Measurements from ENCODE around the gene MESD.

MESD gene

GRCh38 chr15:80991421-80991820 is 1.8 kb upstream of the MESD start:
- no peak for DNase-seq (ENCODE audit: low read depth in 2 of 2)

DNA sequence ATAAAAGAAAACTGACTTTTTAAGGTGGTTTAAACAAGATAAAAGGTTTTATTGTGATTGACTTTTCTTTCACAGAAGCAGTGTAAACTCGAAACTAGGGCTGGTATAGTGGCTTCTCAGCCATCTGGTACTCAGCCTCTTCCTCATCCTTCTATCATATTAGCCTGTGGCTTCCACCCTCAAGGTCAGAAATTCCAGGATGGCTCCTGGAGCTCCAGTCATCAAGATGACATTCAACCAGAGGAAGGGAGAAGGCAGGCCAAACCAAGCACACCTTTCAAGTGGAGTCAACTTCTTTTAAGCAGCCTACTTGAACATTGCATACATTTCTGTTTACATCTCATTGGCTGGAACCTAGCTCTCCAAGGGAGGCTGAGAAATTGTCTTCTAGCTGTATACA is 1.3 kb upstream of the MESD start:
- no peak for DNase-seq (ENCODE audit: low read depth in 2 of 2)

DNA sequence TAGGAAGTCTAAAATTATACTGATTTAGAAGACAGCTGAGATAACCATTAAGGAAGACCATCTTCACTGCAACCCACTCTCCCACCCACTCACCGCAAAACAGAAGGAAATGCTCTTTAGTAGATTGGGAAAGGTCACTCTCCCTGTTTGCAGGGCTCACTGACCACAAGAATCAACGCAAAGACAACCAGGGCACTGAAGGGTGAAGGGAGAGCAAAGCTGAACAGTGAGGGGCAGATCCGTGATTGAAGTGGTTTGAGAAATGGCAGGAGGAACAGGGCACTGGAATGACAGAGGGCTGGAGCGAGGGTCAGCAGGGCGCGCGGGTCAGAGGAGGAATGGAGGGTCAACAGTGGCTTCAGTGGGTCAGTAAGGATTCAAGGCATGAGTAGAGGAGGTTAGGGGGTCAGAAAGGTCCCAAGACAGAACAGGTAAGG is 520 bp downstream of the MESD start:
- no peak for DNase-seq (ENCODE audit: low read depth in 2 of 2)

DNA sequence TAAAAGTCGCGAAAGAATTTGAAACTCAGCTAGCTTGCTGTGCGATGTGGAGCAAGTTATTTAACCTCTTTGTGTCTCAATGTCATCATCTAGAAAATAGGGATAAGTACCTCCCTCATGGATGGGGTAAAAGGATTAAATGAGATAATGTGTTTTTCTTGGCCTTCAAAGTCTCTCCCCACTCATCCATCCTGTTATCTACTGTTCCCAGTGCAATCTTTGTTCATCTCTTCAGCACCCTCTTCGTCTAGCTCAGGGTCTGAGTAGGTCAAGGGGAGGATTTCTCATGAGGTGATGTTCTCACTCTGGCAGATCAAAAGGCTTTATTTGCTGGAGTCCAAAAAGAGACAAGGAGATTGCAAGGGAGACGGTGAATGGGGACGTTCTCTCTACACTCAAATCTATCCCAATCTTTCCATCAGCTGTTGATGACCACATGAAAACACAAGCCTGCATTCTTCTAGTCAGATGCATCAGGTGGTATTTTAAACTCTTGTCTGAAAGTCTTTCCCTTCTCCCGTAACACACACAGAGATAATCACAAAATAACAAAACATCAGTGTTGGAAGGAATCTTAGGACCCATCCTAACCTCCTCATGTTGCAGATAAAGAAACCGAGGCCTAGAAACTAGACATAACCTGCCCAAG is 1.3 kb downstream of the MESD start:
- DNase-seq (ENCODE audit: low read depth in 2 of 2) = no peak

DNA sequence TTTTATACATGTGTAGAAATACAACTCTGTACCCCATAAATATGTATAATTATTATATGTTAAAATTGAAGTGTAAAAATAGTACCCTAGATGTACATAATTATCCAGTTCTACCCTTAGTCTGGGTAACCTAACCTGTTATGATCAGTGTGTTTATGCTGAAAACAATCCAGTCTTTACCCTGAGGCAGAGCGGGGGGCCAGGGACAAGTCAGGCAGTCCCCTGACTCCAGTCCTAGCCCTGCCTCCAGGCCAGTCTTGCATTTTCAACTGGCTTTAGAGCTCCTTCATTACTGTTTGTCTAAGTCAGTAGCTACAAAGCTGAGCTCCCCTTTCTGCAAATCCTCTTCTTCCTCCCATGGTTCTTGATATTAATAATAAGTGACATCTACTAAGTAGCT is 3.1 kb downstream of the MESD start:
- no peak for DNase-seq (ENCODE audit: low read depth in 2 of 2)

DNA sequence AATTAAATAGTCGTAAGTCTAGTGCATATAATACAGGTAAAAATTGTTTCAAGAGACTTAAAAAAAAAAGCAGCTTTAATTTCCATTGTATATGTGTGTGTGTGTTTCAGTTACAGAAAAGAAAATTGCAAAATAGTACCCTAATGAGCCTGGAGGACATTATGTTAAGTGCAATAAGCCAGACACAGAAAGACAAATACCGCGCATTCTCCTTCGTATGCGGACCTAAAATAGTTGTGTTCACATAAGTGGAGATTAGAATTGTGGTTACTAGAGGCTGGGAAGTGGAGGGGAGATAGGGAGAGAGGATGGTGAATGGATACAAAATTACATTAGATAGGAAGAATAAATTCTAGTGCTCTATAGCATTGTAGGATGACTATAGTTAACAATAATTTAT is 3.6 kb downstream of the MESD start:
- no peak for DNase-seq (ENCODE audit: low read depth in 2 of 2)

DNA sequence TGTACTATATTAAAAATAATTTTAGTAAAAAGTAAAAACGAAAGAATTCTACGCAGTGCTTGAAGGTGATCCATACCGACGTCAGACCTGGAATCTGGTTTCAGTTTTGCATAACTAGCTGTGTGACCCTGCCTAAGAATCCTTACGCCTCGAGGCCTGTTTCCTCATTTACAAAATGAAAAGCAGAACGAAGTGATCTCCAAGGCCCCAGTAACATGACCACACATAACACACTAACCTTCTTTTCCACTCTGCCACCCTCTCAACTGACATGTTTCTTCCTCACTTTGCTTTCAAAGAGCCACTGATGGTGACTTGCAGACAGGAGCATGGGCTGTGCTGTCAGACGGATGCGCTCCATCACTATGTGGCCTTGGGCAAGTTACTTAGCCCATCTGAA is 4.8 kb downstream of the MESD start:
- DNase-seq (ENCODE audit: low read depth in 2 of 2) = no peak

GRCh38 chr15:80982839-80983238 is 6.8 kb downstream of the MESD start:
- DNase-seq (ENCODE audit: low read depth in 2 of 2) = no peak

- no peak for DNase-seq (ENCODE audit: low read depth in 2 of 2)
These were observed 7.4 kb downstream of the MESD start for GRCh38 chr15:80982205-80982604.

DNA sequence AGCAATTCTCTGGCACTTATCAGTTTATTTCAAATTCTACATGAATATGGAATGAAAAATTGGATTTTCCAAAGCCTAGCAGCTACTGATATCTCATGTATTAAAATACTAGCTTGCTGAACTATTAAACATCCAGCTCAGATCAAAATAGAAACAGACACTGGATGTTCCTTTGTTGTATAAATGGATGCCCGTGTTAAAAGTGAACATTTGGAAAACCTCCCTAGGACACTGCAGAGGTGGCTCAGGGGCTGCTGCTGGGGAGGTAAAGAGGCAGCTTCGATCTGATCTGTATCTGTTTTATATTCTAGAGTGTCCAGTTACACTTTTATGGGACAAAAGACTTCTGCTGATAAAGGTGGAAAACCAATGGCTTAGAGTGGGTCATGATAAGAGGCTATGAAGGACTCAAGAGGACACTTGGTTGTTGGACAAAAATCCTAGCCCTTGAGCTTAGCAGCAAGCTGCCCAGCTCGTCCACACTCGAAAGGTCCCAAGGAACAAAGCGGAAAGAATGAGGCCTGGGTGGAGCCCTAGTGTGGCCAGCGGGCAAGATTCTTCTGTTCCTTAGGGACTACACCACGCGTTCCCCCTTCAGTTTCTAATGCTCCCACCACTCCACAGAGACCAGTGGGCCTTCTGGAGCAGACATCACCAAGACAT is 9.9 kb downstream of the MESD start:
- no peak for DNase-seq (ENCODE audit: low read depth in 2 of 2)

- DNase-seq (ENCODE audit: low read depth in 2 of 2) = no peak
These were observed 10.8 kb downstream of the MESD start for GRCh38 chr15:80978685-80979329.

DNA sequence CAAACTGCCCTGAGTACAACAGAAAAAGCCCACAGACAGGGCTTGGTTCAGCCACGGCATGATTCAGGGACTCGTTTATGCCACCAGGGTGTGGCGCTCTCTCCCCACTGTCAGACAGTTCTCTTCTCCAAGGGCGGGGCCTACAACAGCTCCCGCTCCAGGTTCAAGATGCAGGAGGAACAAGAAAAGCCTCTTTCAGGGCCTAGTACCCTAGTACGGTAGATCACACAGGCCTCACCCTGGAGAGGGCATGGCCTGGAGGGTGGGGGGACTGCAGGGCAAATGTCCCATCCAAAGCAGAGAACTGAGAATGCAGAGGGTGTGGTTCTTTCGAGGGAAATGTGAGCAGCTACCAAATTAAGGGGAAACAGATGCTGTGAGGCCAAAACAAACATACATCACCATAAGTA is 12.0 kb downstream of the MESD start:
- peak in 1 of 2 donors; percentile 29 for DNase-seq (ENCODE audit: low read depth in 2 of 2)

DNA sequence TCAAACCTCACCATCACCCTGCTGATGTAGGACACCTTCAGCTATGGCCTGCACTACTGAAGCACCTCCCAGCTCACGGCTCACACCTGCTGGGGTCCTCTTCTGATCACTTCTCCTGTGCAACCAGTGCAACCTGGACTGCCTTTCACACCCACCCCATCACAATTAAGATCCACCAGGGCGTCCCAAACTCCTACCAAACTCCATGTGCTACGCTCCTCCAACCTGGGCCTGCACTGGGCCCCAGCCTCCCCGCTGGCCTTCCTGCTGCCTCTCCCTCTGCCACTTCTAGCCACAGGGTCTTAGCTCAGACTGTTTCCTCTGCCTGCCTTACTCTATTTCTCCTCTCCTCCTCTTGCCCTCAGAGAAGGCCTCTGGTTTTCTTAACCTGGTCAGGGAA is 12.8 kb downstream of the MESD start:
- no peak for DNase-seq (ENCODE audit: low read depth in 2 of 2)

GRCh38 chr15:80974914-80975313 is 14.7 kb downstream of the MESD start:
- no peak for DNase-seq (ENCODE audit: low read depth in 2 of 2)

DNA sequence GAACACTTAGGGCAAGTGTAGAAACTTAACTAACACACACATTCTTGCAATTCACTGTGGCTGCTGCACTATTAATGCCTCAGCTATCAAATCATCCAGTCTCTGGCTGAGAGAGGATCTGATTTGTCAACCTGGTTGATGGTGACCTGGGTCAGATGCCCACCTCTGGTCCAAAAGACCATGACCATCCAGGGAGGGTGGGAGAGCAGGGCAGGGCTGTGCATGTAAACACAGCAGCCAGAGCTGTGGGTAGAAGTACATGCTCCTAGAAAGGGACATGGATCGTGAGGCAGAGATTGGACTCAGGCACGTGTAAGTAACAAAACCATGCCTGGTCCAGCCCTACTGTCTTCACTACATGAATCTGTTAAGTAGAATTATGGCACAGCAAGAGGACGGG is 17.3 kb downstream of the MESD start:
- DNase-seq (ENCODE audit: low read depth in 2 of 2) = no peak

DNA sequence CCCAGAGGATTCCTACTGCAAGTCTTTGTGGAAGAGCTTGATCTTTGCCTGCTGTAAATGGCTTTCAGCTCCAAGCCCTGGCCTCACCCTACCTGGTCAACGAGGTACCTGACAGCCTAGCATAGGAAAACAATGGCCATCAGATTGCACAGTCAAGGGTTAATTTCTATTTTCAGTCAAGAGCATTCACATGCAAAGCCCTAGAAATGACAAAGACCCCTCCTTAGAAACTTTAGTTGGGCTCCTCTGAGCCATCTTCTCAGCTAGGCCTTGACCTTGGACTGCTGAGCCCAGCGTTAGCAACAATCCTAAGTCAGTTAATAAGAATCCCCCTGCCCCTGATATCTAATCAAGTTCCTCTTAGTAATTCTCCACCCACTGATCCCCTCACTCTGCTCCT is 18.5 kb downstream of the MESD start:
- no peak for DNase-seq (ENCODE audit: low read depth in 2 of 2)

DNA sequence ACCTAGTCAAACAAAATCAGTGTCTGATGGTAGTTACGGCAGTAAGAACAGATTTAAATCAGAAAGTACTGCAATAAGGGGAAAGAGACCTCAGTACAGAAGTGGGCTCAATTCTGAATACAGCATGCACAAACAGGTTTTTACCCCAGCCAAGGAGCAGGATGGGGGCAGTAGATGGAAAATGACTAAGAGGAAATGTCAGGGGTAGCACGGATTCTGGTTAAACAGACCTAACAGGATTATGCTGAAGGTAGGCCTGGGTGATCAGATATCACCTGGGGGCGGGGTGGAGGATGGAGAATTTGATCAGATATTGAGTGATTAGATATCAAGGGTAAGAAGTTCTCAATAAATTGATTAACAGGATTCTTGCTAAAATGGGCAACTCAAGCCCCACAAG is 19.0 kb downstream of the MESD start:
- DNase-seq (ENCODE audit: low read depth in 2 of 2) = no peak

- peak; percentile 24 to 29 for DNase-seq (ENCODE audit: low read depth in 2 of 2)
These were observed 19.5 kb downstream of the MESD start for GRCh38 chr15:80970018-80970657.

- no peak for DNase-seq (ENCODE audit: low read depth in 2 of 2)
These were observed 20.3 kb downstream of the MESD start for GRCh38 chr15:80969316-80969715.

DNA sequence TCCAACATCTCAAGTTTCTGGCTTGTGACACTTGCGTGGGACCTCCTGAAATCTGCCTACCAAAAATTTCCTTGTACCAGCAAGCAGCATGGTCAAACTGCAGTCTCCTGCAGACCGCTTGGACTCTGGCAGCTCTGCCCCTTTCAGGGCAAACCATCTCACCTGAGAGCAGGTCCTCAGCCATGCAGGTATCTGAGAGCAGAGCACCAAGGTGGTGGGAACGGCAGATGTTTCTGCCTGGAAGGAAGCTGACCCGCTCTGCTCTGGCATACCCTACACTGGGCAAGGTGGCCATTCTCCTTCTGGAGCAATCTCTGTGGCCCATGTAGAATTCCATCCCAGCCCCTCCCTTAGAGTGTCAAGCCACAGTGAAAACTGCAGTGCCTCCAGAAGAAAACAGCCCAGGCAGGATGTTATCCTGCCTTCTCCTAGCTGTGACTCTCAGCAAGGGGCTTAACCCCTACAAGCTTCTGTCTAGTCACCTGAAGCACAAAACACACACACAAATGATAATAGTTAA is 21.6 kb downstream of the MESD start:
- DNase-seq (ENCODE audit: low read depth in 2 of 2) = no peak

GRCh38 chr15:80967451-80967850 is 22.2 kb downstream of the MESD start:
- DNase-seq (ENCODE audit: low read depth in 2 of 2) = no peak

DNA sequence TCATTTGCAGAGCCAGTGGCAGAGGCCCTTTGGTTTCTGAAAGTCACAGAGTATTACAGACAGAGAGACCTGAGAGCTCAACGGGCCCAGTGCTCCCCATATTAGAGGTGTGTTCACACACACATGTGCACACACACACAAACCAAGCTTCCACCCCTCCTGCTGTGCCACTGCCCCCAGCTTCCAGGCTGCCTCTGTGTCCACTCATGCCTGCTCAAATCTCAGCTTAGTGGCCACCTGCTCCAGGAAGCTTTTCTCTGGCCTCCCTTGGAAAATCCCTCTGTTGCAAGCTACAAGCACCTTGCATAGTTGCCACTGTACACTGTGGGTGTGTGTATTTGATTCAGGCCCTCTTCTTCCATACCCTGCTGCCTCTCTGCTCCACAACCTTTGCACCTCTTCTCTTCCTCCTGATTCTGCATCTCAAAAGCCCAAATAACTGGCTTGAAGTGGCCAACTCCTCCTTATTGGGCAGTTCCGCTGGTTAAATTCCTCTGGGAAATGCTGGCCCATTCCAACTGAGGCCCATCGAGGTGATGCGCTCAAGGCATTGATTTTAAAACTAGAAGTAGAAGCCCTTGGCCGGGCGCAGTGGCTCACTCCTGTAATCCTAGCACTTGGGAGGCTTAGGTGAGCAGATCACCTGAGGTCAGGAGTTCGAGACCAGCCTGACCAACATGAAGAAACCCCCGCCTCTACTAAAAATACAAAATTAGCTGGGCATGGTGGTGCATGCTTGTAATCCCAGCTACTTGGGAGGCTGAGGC is 23.0 kb downstream of the MESD start:
- no peak for DNase-seq (ENCODE audit: low read depth in 2 of 2)

Measured in stimulated activated CD8-positive, alpha-beta memory T cell treated with anti-CD3 and anti-CD28 coated beads, Interleukin-2, amount 100 ng/mL, for 48 hours (primary cell).